Stimulated activated CD4-positive, alpha-beta T cell treated with anti-CD3 and anti-CD28 coated beads, Interleukin-4, amount 100 ng/mL, for 4 hours (primary cell): ENCODE measurements around the gene MAPK8IP3.

Source experiments
- DNase-seq, 2 experiments: peaks; one replicate each; pipeline ENCODE4 v3.0.0-alpha.2; 2020

The MAPK8IP3 gene

DNA sequence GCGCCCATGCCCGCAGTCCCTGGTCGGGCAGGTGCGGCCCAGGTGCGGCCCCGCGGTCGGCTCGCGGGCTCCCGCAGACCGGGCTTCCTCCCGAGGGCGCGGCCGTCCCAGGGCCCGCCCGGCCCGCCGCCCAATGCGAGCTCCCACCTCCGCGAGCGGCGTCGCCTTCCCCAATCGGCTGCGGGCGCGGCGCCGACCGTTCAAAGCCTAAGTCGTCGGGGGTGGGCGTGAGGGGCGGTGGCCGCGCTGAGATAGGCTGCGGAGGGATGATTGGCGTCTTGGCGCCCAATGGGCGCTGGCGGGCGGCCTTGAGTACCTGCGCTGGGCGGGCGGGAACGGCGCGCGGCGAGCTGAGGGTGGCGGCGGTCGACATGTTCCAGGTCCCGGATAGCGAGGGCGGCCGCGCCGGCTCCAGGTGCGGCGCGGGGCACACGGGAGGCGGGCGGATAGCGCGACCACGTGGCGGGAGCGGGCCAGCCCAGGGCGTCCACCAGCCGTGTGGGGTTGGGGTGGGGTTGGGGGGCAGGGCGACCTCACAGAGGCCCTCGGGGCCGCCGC, 28.0 kb upstream of the MAPK8IP3 start, which contains the start of gene JPT2:
JPT2 (plus strand) TSS at position 338 of the 558 bp plus-strand sequence; CDS start at position 372, 34 bp downstream.
- peak; percentile 95 to 96 for DNase-seq

DNA sequence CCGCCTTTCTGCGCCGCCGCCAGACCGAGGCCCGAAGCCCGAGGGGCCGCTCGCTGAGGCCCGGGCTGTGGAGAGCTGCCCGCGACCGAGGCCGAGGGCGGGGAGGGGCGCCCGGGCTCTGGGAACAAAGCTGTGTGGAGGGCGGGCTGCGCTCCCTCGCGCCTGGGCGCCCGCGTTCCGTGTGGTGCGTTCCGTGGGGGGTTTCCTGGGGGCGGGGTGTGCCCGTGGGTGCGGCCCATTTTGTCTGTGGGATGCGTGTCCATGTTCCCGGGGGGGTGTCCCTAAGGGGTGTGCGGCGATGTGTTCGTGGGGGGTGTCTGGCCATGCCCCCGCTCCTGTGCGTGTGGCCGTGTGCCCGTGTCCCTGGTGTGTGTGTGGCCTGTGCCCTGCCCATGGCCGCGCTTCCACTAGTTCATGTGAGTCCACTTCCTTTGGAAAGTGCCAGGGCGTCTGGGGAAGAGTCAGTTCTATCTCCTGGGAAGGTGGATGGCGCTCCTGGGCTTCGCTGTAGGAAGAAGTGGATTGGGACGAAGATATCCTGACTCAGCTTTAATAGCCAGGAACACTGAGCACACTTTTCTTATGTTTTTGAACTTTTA, 27.4 kb upstream of the MAPK8IP3 start:
- peak; percentile 49 to 54 for DNase-seq

DNA sequence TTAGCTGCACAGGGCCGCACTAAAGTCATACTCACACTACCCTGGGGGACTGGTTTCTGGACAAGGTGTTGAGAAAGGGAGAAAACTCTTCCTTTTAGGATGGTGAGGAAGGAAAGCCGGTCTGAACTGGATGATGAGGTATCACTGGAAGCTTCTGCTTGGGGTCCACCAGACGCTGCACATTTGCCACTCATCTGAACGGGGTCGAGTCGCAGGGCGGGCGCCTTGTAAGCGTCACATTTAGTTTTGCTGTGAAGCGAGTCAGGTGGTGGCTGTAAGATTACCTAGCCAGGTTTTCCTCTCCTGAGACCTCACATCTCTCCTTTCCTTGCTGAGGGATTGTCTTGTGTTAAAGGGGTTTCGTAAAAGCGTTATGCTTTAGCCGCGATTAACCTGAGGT, 25.6 kb upstream of the MAPK8IP3 start:
- DNase-seq: no peak

DNA sequence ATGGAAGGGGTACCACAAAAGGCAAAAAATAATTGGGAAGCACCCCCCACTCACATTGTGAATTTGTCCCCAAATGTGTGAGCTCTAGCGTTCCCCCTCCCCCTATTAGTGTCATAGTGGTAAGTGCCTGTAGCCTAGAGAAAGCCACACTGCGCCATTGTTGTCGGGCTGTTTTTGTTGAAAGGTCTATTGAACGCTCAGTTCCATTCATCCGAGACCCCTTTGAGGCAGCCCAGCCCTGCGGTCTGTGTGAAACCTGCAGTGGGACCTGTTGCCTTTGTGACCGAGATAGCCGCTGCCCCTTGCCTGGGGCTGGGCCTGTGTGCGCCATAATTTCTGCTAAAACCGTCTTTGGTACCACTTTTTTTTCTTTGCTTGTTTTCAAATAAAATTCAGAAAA, 25.0 kb upstream of the MAPK8IP3 start:
- DNase-seq: no peak

DNA sequence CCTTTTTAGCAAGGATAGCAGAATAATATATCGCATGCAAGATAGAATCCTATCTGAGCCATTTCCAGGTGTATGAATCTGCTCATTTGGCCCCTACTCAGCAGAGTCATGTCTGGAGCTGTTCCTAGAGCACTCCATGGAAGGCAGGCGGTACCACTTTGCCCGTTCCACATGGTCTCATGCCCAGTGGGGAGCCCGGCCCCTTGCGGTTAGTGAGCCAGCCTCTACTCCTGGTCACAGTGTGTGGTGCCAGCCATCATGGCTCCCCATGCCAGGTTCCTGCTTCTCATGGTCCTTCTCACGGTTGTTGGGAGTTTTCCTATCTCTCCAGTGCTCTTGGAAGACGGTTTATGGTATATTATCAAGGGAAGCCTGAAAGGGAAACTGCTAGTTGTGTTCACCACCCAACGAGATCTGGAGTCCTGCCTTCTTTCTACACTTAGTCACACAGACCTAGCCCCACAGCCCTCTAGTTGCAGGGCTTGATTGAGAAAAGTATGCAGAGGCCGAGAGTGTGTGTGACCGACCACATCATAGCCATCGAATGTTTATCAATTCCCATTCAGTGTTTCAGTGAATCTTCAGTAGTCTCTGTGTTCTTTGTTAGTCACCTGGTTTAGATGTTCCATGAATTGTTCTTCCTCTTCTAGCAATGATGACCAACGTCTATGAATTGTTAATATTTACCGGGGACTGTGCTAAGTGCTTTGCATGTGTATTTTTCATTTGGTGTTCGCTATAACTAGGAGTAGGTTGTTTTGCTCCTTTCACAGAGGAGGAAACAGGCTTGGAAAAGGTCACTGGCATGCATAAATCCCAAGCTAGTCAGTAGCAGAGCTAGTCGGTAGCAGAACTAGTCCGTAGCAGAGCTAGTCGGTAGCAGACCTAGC, 18.3 kb upstream of the MAPK8IP3 start:
- no peak for DNase-seq

DNA sequence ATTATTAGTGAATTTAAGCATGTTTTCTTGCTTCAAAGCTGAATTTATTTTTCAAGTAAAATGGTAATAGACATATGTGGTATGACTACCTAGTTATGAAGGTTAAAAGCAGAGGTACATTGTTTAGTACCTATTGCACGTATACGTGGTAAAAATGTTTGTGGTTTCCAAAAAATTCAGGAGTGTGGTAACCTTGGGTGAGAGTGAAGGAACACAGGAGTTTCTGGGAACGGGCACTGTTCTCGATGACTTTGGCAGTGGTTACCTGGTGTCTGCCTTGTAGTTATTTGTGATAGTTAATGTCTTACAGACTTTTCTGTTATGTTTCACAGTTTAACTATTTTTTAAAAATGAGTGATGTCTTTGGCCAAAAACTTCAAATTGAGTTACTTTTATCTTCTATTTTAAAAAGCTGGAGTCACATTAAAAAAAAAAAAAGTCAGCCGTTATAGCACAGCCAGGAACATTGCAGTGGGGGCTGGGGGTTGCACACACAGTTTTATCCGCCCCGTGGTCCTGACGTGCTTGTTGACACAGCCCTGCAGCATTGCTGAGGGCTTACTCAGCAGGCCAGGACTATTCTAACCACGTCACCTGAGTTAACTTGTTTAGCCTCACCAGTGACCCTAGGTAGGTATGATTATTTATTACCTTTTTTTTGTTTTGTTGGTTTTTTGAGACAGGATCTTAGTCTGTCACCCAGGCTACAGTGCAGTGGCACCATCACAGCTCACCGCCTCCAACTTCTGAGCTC, 17.0 kb upstream of the MAPK8IP3 start:
- DNase-seq: no peak

DNA sequence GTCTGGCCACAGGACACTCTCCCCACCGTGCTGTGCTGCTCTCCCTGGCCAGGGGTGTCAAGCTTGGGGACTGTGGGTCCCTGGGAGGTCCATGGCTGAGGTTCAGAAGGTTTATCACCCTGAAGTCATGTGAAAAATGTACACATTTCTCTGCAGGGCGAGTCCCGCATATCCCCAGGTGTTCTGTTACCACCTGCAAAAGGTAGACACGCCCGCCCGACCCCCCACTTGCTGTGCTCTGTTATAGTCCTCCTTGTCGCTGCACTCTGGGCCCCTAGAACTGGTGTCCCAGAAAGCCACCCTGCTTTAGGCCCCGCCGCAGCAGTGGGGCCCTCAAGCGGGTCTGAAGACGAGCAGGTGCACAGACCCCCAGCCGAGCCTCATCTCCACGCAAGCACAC, 16.1 kb upstream of the MAPK8IP3 start:
- no peak for DNase-seq

DNA sequence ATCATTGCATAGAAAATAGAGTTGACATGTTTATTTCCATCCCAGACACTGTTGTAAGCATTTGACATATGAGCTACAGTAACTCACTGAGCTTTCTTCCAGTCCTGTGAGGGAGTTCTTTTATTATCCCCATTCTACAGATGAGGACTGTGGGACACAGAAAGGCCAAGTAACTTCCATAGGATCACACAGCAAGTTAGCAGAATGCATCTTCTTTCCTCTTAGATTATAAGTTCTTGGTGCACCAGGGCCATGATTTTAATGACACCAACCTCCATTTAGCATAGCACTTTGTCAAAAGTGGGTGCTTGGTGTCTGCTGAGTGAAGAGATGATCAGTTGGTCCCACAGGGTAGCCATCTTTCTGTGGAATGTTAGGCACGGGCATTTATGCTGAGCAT, 15.2 kb upstream of the MAPK8IP3 start:
- DNase-seq: no peak

DNA sequence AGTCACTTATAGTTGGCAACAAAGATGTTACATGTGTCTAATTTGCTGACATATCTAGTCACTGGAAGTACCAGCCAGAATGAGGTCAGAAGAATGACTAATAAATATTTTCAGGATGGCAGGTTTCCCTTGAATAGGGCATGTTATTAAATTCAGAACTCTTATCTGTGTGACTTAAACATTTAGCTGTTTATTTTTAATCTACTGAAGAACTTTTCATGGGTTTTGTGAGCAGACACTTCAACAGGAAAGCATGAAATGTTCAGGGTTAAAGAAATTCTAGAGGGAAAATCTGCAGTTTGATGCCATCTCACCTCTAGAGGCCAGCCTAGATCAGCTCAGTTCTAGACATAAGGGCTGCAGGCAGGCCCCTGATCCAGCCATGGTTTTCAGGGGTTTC, 14.7 kb upstream of the MAPK8IP3 start:
- DNase-seq: no peak

DNA sequence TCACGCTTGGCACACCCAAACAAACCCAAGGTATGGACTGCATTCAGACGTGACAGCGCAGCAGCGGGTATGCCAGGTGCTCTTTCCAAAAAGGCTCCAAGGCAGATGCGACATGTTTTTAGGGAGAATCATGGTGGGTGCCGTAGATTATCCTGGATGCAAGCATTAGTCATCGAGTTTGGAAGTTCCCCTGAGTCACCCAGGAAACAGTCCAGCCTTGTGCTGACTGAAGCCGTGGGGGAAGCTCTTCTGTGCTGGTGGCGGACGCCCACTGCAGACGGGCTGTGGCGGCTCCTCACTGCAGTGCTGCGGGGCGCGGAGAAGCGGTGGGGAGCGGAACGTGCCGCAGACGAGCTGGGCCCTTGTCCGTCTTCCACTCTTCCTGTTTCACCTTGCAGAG, 14.0 kb upstream of the MAPK8IP3 start:
- no peak for DNase-seq

DNA sequence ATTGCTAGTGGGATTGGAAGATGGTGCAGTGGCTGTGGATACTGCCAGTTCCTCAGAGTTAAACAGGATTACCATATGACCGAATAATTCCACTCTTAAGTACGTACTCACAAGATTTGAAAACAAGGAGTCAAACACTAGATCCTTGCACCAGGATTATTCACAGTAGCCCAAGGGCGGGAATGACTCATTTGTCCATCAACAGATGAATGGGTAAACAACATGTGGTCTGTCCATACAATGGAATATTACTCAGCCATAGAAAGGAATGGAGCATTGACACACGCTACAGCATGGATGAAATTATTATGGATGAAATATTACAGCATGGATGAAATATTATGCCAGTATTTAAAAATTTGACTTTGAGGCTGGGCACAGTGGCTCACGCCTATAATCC, 9.1 kb upstream of the MAPK8IP3 start:
- DNase-seq: no peak

DNA sequence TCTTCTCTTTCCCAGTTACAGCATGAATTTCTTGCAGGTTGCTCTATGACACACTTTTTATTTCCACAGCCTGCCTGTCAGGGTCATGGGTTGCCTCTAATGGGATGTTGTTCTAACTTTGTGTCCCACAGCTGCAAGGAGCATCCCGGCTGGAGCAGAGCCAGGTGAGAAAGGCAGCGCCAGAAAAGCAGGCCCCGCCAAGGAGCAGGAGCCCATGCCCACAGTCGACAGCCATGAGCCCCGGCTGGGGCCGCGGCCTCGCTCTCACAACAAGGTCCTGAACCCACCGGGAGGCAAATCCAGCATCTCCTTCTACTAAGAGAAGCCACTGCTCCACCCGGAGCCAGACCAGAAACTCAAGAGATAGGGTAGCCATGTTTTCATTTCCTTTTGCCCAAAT, 7.3 kb upstream of the MAPK8IP3 start:
- DNase-seq: no peak

DNA sequence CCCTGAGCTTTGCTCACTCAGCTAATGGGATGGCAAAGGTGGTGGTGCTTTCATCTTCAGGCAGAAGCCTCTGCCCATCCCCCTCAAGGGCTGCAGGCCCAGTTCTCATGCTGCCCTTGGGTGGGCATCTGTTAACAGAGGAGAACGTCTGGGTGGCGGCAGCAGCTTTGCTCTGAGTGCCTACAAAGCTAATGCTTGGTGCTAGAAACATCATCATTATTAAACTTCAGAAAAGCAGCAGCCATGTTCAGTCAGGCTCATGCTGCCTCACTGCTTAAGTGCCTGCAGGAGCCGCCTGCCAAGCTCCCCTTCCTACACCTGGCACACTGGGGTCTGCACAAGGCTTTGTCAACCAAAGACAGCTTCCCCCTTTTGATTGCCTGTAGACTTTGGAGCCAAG, 5.7 kb upstream of the MAPK8IP3 start:
- DNase-seq: no peak

DNA sequence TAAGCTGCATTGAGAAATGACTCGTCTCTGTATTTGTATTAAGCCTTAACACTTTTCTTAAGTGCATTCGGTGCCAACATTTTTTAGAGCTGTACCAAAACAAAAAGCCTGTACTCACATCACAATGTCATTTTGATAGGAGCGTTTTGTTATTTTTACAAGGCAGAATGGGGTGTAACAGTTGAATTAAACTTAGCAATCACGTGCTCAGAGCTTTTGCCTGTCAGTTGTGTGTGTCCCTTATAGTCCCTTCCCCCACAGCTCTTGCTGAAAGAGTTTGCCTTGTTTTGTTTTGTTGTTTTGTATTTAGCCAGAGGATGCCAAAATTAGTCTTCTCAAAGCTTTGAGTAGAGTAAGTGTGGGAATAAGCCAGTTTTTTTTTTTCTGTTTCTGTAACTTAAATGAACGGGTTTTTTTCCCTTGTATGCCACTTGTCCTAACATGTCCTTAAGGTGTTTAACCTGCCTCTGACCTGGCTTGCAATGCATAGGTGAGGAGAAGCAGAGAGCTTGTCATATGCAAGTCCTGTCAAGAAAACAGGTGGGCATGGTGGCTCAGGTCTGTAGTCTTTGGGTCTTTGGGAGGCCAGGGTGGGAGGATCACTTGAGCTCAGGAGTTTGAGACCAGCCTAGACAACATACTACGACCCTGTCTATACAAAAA, 4.6 kb upstream of the MAPK8IP3 start:
- no peak for DNase-seq

DNA sequence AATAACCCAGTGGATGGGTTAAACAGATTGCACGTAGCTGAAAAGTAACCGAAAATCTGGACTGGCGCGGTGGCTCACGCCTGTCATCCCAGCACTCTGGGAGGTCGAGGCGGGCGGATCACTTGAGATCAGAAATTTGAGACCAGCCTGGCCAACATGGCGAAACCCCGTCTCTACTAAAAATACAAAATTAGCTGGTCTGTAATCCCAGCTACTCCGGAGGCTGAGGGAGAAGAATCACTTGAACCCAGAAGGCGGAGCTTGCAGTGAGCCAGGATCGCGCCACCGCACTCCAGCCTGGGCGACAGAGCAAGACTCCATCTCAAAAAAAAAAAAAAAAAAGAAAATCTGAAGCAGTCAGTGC, 689 bp upstream of the MAPK8IP3 start:
- DNase-seq: peak in 1 of 2 experiments; percentile 20

DNA sequence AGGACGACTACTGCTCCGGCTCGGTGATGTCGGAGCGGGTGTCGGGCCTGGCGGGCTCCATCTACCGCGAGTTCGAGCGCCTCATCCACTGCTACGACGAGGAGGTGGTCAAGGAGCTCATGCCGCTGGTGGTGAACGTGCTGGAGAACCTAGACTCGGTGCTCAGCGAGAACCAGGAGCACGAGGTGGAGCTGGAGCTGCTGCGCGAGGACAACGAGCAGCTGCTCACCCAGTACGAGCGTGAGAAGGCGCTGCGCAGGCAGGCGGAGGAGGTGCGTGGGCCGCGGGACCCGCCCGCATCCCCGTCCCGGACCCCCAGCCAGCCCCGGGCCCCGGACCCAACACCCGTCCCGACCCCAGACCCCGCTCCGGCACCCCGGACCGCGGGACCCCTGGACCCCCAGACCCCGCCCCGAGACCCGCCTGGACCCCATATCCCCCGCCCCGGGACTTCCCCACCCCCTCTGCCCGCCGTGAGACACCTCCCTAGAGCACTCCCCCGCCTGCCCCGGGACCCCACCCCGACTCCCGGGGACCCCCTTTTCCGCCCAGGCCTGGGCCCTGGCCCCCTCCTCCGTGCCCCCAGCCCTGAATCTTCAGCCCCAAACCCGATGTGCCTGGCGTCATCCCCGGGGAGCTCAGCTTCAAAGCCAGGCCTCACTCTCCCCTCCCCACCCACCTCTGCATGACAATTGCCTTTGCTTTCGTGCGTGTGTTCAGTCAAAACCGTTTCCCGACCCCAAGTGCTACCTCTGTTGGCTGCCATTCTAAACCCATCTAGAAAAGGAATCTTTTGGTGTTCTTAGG, 594 bp downstream of the MAPK8IP3 start:
- DNase-seq: peak; percentile 43 to 60

DNA sequence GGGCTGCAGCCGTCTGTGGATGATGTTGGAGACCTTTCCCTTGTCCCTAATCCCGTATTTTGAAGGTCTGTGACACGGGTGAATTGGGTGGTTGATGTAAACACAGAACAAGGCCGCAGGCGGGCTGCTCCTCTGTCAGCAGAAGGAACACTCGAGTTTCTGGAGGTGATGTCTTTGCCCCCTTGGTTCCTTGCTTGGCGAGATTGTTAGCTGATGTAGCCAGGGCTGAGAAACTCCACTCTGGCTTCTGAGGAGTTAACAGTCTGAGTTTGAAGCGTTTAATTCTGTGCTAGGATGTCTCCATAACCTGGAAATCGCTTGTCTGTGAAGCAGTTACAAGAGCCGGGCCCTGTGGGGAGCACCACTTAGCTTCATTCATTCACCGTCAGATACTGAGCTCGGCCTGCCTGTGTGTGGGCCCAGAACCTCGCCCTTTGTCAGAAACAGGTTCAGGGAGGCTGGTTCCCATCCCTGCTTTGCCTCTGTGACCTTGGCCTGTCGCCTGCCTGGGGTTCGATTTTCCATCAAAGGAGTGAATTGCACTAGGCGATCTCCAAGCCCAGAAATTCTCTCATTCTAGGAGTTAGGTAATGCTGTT, 1.3 kb downstream of the MAPK8IP3 start:
- DNase-seq: no peak

DNA sequence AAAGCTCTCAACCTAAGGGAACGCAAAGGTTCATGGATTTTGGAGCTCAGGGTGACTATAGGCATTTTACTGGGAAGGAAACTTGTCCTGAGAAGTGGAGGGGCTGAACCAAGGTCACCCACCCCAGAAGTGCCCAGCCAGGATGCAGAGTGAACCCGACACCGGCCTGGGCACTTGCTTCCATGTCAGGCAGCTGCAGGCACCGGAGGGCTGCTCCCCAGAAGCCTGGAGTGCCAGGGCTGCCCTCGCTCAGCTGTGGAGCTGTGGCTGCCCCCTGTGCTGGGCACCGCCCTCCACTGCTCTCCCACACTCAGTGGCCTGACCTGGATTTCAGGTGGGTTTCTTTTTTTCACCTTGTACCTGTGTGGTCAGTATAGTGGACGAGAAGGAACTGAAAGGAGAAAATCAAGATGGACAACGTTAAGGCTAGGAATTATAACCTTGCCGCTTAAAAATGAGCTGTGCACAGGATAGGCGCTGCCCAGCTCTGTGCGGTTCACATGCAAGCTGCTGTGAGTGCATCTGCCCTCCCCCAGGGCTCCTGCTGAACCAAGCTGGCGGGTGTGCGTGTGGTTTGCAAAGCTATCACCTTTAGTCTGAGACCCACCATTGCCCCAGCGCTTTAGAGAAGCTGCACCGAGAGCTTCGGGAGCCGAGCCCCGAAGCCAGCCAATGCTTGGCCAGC, 2.2 kb downstream of the MAPK8IP3 start:
- DNase-seq: no peak

DNA sequence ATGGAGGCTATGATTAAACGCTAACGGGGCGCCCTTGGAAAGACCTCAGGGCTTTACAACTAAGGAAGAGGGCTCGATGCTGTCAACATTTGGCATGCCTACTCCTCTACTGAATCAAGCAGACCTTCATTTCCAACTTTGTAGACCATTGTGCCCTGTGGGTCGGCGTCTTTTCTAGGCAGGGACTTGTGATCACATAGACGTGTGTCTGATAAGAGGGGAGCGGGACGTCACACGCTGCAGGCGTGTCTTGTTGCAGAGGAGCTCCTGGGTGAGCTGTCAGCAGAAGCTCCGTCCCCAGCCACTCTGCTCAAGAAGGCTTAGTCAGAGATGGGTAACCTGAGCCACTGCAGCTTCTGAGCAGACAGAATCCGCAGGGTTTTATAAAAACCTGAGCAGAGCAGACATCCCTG, 2.8 kb downstream of the MAPK8IP3 start:
- no peak for DNase-seq

DNA sequence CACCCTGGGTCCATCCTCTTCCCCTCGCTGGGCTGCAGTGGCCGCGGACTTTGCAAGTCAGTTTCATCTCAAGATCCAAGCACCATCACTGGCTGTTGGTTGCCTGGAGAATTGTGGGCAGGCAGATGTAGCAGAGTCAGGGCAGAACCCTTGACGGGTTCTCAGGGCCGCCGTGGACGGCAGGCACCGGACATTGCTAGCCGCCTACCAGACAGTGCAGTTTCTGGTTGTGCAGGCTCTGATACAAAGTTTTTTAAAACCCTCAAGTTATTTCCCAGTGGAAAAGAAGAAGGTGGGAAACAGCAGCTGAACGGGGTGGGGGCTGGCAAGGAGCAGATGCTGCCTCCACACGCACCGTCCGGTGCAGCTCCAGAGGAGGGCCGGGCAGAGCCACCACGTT, 3.4 kb downstream of the MAPK8IP3 start:
- no peak for DNase-seq
